ENCODE measurements around the gene PDE5A. TPM values are rescaled to one million over a fixed set of nuclear protein-coding genes. Genes with fewer than 3 reads are reported as not detected.
A peak's percentile ranks its signal among the peaks of the same experiment; 100 is the strongest.

PDE5A gene
- total and polyA plus RNA-seq, 3 donors from 2014 or later, result 18.4 to 25.3 (median 21.4) TPM

- intact Hi-C loops (cut with DNase I; ENCODE audit: low total_unique reads), result no loop called here
- H3K36me3 ChIP-seq (ENCODE audit: low read depth, missing control alignments), result no peaks in the 10 kb centered on the region
- 52 to 55% methylated on average over 3 of the region's 3 CpGs for WGBS, 2 donors
- no peak for TF ChIP-seq CTCF (IDR thresholded peaks at IDR 0.05)
- no peak for TF ChIP-seq POLR2A (IDR thresholded peaks at IDR 0.05)
- H3K4me1 ChIP-seq, result no peaks in the 10 kb centered on the region
- peak overlapping the region in 1 of 2 donors; percentile 22 for H3K27ac ChIP-seq
- no peaks in the 10 kb centered on the region for H3K9me3 ChIP-seq
- DNase-seq, result no peak
- no peak overlapping the region for H3K4me3 ChIP-seq
- no peaks in the 10 kb centered on the region for H3K27me3 ChIP-seq
Measured at GRCh38 chr4:119525771-119526712, 102.6 kb downstream of the PDE5A start.

- no peak for DNase-seq
- Histone ChIP-seq H3K9me3 (no peaks in the 10 kb centered on the region), H3K4me3 (no peak overlapping the region), H3K4me1 (no peaks in the 10 kb centered on the region), H3K27ac (no peak overlapping the region), H3K27me3 (no peaks in the 10 kb centered on the region), H3K36me3 (ENCODE audit: low read depth, missing control alignments) (no peaks in the 10 kb centered on the region)
- intact Hi-C loops (cut with DNase I; ENCODE audit: low total_unique reads), result no loop called here
- WGBS, 2 donors, result 77 to 87% methylated on average over 5 of the region's 5 CpGs
- TF ChIP-seq CTCF (IDR thresholded peaks at IDR 0.05) (no peak), POLR2A (IDR thresholded peaks at IDR 0.05) (no peak)
Measured at GRCh38 chr4:119525005-119525749, 103.4 kb downstream of the PDE5A start.

GRCh38 chr4:119523399-119523798 lies 105.2 kb downstream of the PDE5A start:
- intact Hi-C loops (cut with DNase I; ENCODE audit: low total_unique reads), result no loop called here
- H3K4me1 ChIP-seq, result no peaks in the 10 kb centered on the region
- TF ChIP-seq POLR2A (IDR thresholded peaks at IDR 0.05) (no peak), CTCF (IDR thresholded peaks at IDR 0.05) (no peak)

GRCh38 chr4:119521268-119521667 lies 107.3 kb downstream of the PDE5A start:
- no peaks in the 10 kb centered on the region for H3K9me3 ChIP-seq

More at GRCh38 chr4:119523399-119523798, 105.2 kb downstream of the PDE5A start:
- H3K27ac ChIP-seq, result no peak overlapping the region
- no peak overlapping the region for H3K4me3 ChIP-seq
- DNase-seq, result no peak
- no peaks in the 10 kb centered on the region for H3K27me3 ChIP-seq
- H3K36me3 ChIP-seq (ENCODE audit: low read depth, missing control alignments), result no peaks in the 10 kb centered on the region
- no peaks in the 10 kb centered on the region for H3K9me3 ChIP-seq

More at GRCh38 chr4:119521268-119521667, 107.3 kb downstream of the PDE5A start:
- Histone ChIP-seq H3K27me3 (no peaks in the 10 kb centered on the region), H3K4me1 (no peaks in the 10 kb centered on the region), H3K36me3 (ENCODE audit: low read depth, missing control alignments) (no peaks in the 10 kb centered on the region), H3K4me3 (no peak overlapping the region), H3K27ac (no peak overlapping the region)
- TF ChIP-seq POLR2A (IDR thresholded peaks at IDR 0.05) (no peak), CTCF (IDR thresholded peaks at IDR 0.05) (no peak)
- 96 to 98% methylated on average over 4 of the region's 4 CpGs for WGBS, 2 donors
- DNase-seq, result no peak
- intact Hi-C loops (cut with DNase I; ENCODE audit: low total_unique reads), result no loop called here

All from testis (tissue), 3 donors.